ENCODE measurements around the gene OVCH1. TPM values are rescaled to one million over a fixed set of nuclear protein-coding genes. Genes with fewer than 3 reads are reported as not detected.

Gene OVCH1
- total RNA-seq, 2 experiments from 2014 or later: not detected

DNA sequence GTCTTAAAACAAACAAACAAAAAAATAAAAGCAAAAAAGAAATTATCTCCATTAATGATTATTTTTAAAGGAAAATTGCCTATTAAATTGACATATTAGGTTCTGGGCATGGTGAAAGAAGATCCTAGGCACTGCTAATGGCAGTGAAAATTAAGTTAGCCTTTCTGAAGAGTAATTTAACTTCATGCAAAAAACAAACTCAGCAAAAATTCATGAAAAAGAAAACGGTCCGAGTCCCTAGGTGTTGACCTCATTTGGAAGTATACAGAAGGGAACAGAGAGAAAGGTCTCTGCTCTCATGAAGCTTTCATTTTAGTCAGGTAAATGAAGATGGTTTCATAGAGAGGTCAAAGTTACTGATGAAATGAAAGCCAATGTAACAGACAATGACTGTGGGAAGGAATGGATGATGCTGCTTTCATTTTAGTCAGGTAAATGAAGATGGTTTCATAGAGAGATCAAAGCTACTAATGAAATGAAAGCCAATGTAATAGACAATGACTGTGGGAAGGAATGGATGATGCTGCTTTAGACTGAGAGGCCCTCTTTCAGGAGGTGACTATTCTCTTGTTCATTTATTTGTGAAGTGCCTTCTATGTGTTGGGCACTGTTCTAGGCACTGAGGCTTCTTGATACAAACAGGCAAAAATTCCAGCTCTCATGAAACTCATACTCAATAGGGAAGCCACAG, 50.1 kb downstream of the OVCH1 start:
- TF ChIP-seq, protein P1, sequence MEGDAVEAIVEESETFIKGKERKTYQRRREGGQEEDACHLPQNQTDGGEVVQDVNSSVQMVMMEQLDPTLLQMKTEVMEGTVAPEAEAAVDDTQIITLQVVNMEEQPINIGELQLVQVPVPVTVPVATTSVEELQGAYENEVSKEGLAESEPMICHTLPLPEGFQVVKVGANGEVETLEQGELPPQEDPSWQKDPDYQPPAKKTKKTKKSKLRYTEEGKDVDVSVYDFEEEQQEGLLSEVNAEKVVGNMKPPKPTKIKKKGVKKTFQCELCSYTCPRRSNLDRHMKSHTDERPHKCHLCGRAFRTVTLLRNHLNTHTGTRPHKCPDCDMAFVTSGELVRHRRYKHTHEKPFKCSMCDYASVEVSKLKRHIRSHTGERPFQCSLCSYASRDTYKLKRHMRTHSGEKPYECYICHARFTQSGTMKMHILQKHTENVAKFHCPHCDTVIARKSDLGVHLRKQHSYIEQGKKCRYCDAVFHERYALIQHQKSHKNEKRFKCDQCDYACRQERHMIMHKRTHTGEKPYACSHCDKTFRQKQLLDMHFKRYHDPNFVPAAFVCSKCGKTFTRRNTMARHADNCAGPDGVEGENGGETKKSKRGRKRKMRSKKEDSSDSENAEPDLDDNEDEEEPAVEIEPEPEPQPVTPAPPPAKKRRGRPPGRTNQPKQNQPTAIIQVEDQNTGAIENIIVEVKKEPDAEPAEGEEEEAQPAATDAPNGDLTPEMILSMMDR (IDR thresholded peaks at IDR 0.05): no peak
- Histone ChIP-seq H3K4me3 (ENCODE audit: low read length) (no peak overlapping the region), H3K36me3 (ENCODE audit: insufficient read depth, low read length) (no peaks in the 10 kb centered on the region), H3K27ac (ENCODE audit: low read depth in 1 of 2, low read length in 2 of 2) (no peak overlapping the region), H3K27me3 (ENCODE audit: control insufficient read depth in 1 of 2, insufficient read depth in 2 of 2, low read length in 2 of 2) (peaks cover 0 to 8% of the 10 kb centered on the region in 2 experiments), H3K9me3 (ENCODE audit: control insufficient read depth in 1 of 2, insufficient read depth in 1 of 2, low read length in 2 of 2) (no peaks in the 10 kb centered on the region), H3K4me1 (ENCODE audit: insufficient read depth, low read length) (no peaks in the 10 kb centered on the region)
- Mint-ChIP-seq H3K27ac (no peak overlapping the region), H3K4me3 (no peak overlapping the region), H3K36me3 (ENCODE audit: low read depth) (no peaks in the 10 kb centered on the region), H3K27me3 (peaks cover 25% of the 10 kb centered on the region), H3K4me1 (ENCODE audit: low read depth) (no peaks in the 10 kb centered on the region), H3K9me3 (no peaks in the 10 kb centered on the region)
- intact Hi-C loops (cut with DNase I, micrococcal nuclease): no loop called here
- POLR2A ChIA-PET: no interaction called here
- DNase-seq (no peak), ATAC-seq (ENCODE audit: poor library complexity) (no peak)
- CTCF ChIA-PET: no interaction called here

DNA sequence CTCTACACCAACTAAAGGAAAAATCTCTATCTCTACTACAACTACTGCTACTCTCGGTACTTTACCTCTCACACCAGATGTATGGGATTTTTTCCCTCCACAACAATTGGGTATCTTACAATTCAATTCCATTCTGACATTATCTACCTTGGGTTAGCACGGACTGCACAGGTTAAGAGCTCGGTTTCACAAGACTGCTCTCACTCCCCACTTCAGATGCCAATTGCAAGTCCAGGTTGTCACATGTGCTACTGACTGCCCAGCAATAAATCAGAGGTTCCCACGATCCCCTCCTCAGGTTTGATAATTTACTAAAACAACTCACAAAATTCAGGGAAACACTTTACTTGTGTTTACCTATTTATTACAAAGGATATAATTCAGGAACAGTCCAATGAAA, 58.0 kb downstream of the OVCH1 start:
- ATAC-seq (ENCODE audit: poor library complexity) (no peak), DNase-seq (no peak)
- ChIA-PET CTCF (no interaction called here), POLR2A (no interaction called here)
- Mint-ChIP-seq H3K27me3 (peaks cover 35% of the 10 kb centered on the region), H3K9me3 (no peaks in the 10 kb centered on the region), H3K36me3 (ENCODE audit: low read depth) (no peaks in the 10 kb centered on the region), H3K4me3 (no peak overlapping the region), H3K4me1 (ENCODE audit: low read depth) (no peaks in the 10 kb centered on the region), H3K27ac (no peak overlapping the region)
- Histone ChIP-seq H3K27me3 (ENCODE audit: control insufficient read depth in 1 of 2, insufficient read depth in 2 of 2, low read length in 2 of 2) (no peaks in the 10 kb centered on the region), H3K4me1 (ENCODE audit: insufficient read depth, low read length) (no peaks in the 10 kb centered on the region), H3K27ac (ENCODE audit: low read depth in 1 of 2, low read length in 2 of 2) (no peak overlapping the region), H3K4me3 (ENCODE audit: low read length) (no peak overlapping the region), H3K9me3 (ENCODE audit: control insufficient read depth in 1 of 2, insufficient read depth in 1 of 2, low read length in 2 of 2) (no peaks in the 10 kb centered on the region), H3K36me3 (ENCODE audit: insufficient read depth, low read length) (no peaks in the 10 kb centered on the region)
- intact Hi-C loops (cut with DNase I, micrococcal nuclease): no loop called here
- TF ChIP-seq, protein P1 (IDR thresholded peaks at IDR 0.05): no peak

DNA sequence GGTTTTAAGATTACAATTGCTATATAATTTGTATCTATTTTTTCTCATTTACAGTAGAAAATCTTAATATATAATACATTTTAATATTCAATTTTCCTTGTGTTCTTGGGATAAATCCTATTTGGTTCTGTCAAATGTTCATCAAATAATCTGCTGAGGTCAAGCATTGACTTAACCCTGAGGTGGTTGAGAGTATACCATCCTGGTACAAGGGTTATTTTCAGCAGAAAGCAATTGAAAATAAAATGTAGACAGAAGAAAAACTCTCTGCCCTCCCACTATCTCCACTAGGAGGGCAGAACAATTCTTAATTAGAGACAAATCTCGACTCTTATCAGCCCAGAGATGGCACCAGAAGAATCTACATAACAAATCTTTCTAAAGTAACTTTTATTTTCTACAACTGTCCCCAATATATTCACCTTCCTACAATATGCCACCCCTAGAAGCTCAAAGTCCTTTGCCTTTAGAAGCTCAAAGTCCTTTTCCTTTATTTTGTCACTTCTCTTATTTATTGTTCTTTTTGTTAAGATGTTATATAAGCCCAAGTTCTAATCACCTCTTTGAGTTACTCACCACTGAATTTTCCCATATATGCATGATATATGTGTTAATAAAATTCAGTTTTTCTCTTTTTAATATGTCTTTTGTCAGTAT, 58.6 kb downstream of the OVCH1 start:
- Mint-ChIP-seq H3K4me1 (ENCODE audit: low read depth) (no peaks in the 10 kb centered on the region), H3K4me3 (no peak overlapping the region), H3K9me3 (no peaks in the 10 kb centered on the region), H3K27me3 (peaks cover 40% of the 10 kb centered on the region), H3K27ac (no peak overlapping the region), H3K36me3 (ENCODE audit: low read depth) (no peaks in the 10 kb centered on the region)
- no peak overlapping the region for H3K4me3 ChIP-seq (ENCODE audit: low read length)
- ATAC-seq (ENCODE audit: poor library complexity) (no peak), DNase-seq (no peak)
- intact Hi-C loops (cut with DNase I, micrococcal nuclease): no loop called here
- ChIA-PET CTCF (no interaction called here), POLR2A (no interaction called here)
- H3K4me1 ChIP-seq (ENCODE audit: insufficient read depth, low read length): no peaks in the 10 kb centered on the region
- H3K27me3 ChIP-seq (ENCODE audit: control insufficient read depth in 1 of 2, insufficient read depth in 2 of 2, low read length in 2 of 2): no peaks in the 10 kb centered on the region
- TF ChIP-seq, protein P1 (IDR thresholded peaks at IDR 0.05): no peak
- no peaks in the 10 kb centered on the region for H3K36me3 ChIP-seq (ENCODE audit: insufficient read depth, low read length)
- H3K9me3 ChIP-seq (ENCODE audit: control insufficient read depth in 1 of 2, insufficient read depth in 1 of 2, low read length in 2 of 2): no peaks in the 10 kb centered on the region
- no peak overlapping the region for H3K27ac ChIP-seq (ENCODE audit: low read depth in 1 of 2, low read length in 2 of 2)

All from CD4-positive, alpha-beta T cell (primary cell).